Measurements from ENCODE around the gene EXOC4. TPM values are rescaled to one million over a fixed set of nuclear protein-coding genes. Genes with fewer than 3 reads are reported as not detected.
"Not testable (repeated sequence)": the region's sequence is repeated elsewhere in the genome, so short reads cannot be mapped to it uniquely, and the experiment has no call there.

Gene EXOC4
- total RNA-seq, 4 donors from 2014 or later = 82.4 to 204 (median 128) TPM

- no peak for DNase-seq
- Histone ChIP-seq H3K9me3 (no peaks in the 10 kb centered on the region), H3K27ac (no peak overlapping the region), H3K27me3 (no peaks in the 10 kb centered on the region), H3K36me3 (no peaks in the 10 kb centered on the region), H3K4me1 (no peaks in the 10 kb centered on the region), H3K4me3 (no peak overlapping the region)
- intact Hi-C loops (cut with DNase I; ENCODE audit: low total_unique reads) (no loop called here), in situ Hi-C loops (cut with MboI; ENCODE audit: low pct_ligation_motif_present in 1 of 4, low pct_unique_long_range_greater_than_20kb in 1 of 4, low sequenced_read_pairs in 3 of 4) (no loop called here)
- 25 to 100% methylated on average over 1 of the region's 1 CpG for WGBS, 2 donors (ENCODE audit: low coverage in 1 of 2)
- TF ChIP-seq EP300 (IDR thresholded peaks at IDR 0.05; ENCODE audit: low read depth) = no peak
- TF ChIP-seq CTCF (IDR thresholded peaks at IDR 0.05) = no peak
- no peak for TF ChIP-seq POLR2A (IDR thresholded peaks at IDR 0.05)
- TF ChIP-seq POLR2AphosphoS5 (IDR thresholded peaks at IDR 0.05) = no peak
These were observed 822.9 kb downstream of the EXOC4 start for GRCh38 chr7:134075799-134076198.

GRCh38 chr7:134077560-134077959, 824.7 kb downstream of the EXOC4 start:
- not testable (repeated sequence) for H3K36me3 ChIP-seq
- 100% methylated on average over 1 to 2 of the region's 2 CpGs for WGBS, 2 donors (ENCODE audit: low coverage in 1 of 2)

GRCh38 chr7:134078991-134079390, 826.1 kb downstream of the EXOC4 start:
- in situ Hi-C loops (cut with MboI; ENCODE audit: low pct_ligation_motif_present in 1 of 4, low pct_unique_long_range_greater_than_20kb in 1 of 4, low sequenced_read_pairs in 3 of 4) (no loop called here), intact Hi-C loops (cut with DNase I; ENCODE audit: low total_unique reads) (no loop called here)
- 43 to 56% methylated on average over 1 to 2 of the region's 2 CpGs for WGBS, 2 donors (ENCODE audit: low coverage in 1 of 2)
- Histone ChIP-seq H3K9me3 (no peaks in the 10 kb centered on the region), H3K4me3 (no peak overlapping the region), H3K27ac (no peak overlapping the region), H3K36me3 (no peaks in the 10 kb centered on the region), H3K4me1 (no peaks in the 10 kb centered on the region), H3K27me3 (no peaks in the 10 kb centered on the region)
- no peak for DNase-seq
- TF ChIP-seq EP300 (IDR thresholded peaks at IDR 0.05; ENCODE audit: low read depth) = no peak

More at GRCh38 chr7:134077560-134077959, 824.7 kb downstream of the EXOC4 start:
- H3K9me3 ChIP-seq; H3K27me3 ChIP-seq; H3K27ac ChIP-seq; in situ Hi-C loops (cut with MboI; ENCODE audit: low pct_ligation_motif_present in 1 of 4, low pct_unique_long_range_greater_than_20kb in 1 of 4, low sequenced_read_pairs in 3 of 4); H3K4me3 ChIP-seq; H3K4me1 ChIP-seq; DNase-seq; intact Hi-C loops (cut with DNase I; ENCODE audit: low total_unique reads): not testable (repeated sequence)

- Histone ChIP-seq H3K9me3 (no peaks in the 10 kb centered on the region), H3K4me1 (no peaks in the 10 kb centered on the region), H3K27me3 (no peaks in the 10 kb centered on the region), H3K4me3 (no peak overlapping the region), H3K27ac (no peak overlapping the region), H3K36me3 (no peaks in the 10 kb centered on the region)
- no peak for DNase-seq
- in situ Hi-C loops (cut with MboI; ENCODE audit: low pct_ligation_motif_present in 1 of 4, low pct_unique_long_range_greater_than_20kb in 1 of 4, low sequenced_read_pairs in 3 of 4) (no loop called here), intact Hi-C loops (cut with DNase I; ENCODE audit: low total_unique reads) (no loop called here)
- TF ChIP-seq CTCF (IDR thresholded peaks at IDR 0.05) (no peak), POLR2A (IDR thresholded peaks at IDR 0.05) (no peak), EP300 (IDR thresholded peaks at IDR 0.05; ENCODE audit: low read depth) (no peak), POLR2AphosphoS5 (IDR thresholded peaks at IDR 0.05) (no peak)
- 93 to 100% methylated on average over 1 of the region's 1 CpG for WGBS, 2 donors (ENCODE audit: low coverage in 1 of 2)
These were observed 828.8 kb downstream of the EXOC4 start for GRCh38 chr7:134081695-134082094.

GRCh38 chr7:134083766-134084487, 831.0 kb downstream of the EXOC4 start:
- H3K27me3 ChIP-seq = no peaks in the 10 kb centered on the region
- H3K36me3 ChIP-seq = no peaks in the 10 kb centered on the region
- no peak overlapping the region for H3K27ac ChIP-seq
- no peak overlapping the region for H3K4me3 ChIP-seq
- in situ Hi-C loops (cut with MboI; ENCODE audit: low pct_ligation_motif_present in 1 of 4, low pct_unique_long_range_greater_than_20kb in 1 of 4, low sequenced_read_pairs in 3 of 4) = no loop called here
- TF ChIP-seq POLR2A (IDR thresholded peaks at IDR 0.05) (no peak), POLR2AphosphoS5 (IDR thresholded peaks at IDR 0.05) (no peak), CTCF (IDR thresholded peaks at IDR 0.05) (no peak), EP300 (IDR thresholded peaks at IDR 0.05; ENCODE audit: low read depth) (no peak)
- intact Hi-C loops (cut with DNase I; ENCODE audit: low total_unique reads) = no loop called here
- DNase-seq = no peak
- H3K9me3 ChIP-seq = peaks cover 5 to 6% of the 10 kb centered on the region in 2 donors
- no peaks in the 10 kb centered on the region for H3K4me1 ChIP-seq
- 60 to 83% methylated on average over 1 to 3 of the region's 3 CpGs for WGBS, 2 donors (ENCODE audit: low coverage in 1 of 2)

Measured in transverse colon (tissue), 4 donors.